DMS153 (cell line): ENCODE measurements around the gene PSMB5.

Source experiments
- DNase-seq: peaks from one replicate; lab custom pipeline; 2025; lab: John Stamatoyannopoulos, UW

The PSMB5 gene

DNA sequence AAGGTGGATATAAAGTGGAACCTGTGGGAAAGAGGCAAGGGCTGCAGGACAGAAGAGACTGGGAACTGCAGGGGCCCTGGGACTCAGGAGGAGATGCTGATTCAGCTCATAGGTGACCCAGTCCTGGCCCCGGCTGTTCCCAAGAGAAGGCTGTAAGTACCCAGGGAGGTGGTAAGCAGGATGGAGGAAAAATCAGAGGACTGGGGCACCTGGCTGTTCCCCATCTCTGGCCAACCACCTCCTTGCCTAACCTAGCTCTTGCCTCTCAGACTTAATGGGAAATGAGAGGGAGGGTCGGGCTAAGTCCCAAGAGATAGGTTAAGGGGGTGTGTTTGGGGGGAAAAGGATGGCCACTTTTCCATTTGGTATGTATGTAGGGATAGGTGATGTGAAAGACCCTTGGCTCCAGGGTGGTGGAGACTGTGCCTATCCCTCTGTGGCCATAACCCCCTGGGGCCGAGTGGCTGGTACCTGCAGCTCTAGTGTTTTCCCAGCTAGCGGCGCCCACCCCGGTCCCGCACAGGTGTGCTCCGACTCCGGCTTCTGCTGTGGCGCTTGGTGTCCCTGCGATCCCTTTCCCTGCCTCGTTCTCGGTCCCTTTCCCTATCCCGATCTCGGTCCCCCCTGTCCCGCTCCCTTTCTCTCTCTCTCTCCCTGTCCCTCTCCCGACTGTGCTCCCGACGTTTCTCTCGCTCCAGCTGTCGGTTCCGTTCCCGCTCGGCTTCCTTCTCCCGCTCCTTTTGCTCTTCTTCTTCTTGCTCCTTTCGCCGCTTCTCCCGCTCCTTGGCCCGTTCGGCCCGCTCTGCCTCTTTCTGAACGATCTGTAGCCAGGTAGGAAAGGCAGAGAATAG, 24.2 kb upstream of the PSMB5 start:
- no peak for DNase-seq

GRCh38 chr14:23057757-23058653, 23.3 kb upstream of the PSMB5 start:
- no peak for DNase-seq

DNA sequence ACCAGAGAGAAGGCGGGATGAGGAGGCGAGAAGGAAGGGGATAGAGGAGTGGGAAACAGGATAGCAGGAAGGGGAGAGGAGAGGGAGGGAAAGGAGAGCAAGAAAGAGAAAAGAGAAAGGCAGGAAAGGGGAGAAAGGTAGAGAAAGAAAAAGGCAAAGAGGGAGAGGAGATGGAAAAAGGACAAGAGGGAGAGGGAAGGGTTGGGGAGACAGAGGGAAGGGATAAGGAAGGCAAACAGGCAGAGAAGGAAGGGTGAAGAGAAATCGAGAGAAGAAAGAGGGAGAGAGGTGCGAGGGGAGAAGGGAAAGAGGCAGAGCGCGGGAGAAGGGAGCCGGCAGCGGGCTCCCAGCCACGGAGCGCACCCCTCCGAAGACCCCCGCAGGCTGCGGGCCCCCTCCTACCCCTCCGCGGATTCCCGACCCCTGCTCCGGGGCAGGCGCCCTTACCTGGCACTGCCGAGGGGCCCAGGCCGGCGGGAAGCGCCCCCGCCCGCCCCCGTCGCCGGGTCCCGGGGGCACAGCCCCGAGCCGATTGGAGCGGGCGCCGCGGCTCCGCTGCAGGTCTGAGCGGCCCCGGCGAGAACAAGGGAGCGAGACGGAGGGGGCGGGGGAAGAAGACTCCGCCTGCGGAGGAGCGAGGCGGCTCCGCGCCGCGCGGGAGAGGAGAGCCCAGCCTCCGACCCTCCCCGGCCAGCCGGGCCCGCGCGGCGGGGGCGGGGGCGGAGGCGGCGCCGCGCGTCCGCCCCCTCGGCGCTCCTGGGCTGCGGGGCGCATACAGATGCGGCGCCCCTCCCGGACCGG, 22.5 kb upstream of the PSMB5 start, which contains the start of gene CDH24:
CDH24 (minus strand) TSS at position 565 of the 801 bp plus-strand sequence. CDS start 1,787 bp downstream, outside the sequence.
- DNase-seq = no peak

DNA sequence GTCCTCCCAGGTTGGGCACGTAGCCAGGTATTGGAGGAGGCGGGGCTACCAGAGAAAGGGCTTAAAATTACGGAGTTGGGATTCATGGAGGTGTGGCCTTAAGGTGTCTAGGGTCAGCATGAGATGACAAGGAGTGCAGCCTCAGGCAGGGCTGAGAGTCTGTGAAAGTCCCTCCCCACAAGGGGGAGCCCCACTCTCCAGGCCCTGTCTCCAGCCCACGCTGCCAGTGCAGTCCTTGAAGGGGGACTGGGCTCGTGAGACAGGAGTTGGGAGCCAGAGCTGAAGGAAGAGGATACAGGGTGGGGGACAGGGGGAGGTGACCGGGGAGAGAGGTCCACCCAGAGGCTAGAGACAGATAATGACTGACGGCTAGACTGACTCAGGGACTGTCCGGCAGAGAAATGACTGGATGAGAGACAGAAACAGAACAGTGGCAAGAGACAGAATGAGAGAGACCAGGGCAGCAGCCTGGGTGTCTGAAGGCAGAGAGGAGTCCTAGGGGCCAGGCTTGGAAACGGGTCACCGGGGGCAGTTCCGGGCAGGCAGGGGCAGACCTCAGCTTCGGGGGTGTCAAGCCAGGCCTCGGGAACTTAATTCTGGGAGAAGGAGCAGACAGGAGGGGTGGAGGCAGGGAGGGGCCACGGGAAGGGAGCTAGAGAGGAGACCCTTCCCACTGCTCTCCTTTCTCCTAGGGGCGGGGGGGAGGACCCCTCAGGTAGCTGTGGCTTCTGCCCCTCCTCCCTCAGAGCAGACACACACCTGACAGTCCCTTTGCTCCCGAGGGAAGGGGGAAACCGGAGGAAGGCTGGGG, 21.6 kb upstream of the PSMB5 start:
- DNase-seq = no peak

DNA sequence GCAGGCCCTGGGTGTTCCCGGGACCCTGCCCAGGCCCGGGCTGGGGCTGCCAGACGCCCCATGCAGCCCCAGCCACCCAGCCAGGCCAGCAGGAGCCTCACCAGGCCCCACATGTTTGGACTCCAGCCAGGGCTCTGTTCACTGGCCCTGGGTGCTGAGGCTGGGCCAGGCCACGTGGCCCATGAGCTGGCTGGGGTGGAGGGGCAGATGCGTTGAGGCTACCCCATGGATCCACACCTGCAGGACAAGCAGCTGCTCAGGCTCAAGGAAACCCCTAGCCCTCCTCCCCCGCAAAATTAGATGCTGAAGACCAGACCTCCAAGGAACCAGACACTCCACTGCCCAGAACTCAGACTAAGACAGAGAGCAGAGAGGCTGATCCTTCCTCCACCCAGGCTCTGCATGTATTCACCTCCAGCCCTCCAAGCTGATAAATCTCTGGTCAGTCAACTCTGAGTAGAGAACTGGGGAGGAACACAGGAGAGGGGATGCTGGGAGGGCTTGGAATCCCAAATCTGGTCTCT, 21.0 kb upstream of the PSMB5 start:
- DNase-seq = no peak

GRCh38 chr14:23055147-23055550, 20.4 kb upstream of the PSMB5 start:
- DNase-seq = no peak

DNA sequence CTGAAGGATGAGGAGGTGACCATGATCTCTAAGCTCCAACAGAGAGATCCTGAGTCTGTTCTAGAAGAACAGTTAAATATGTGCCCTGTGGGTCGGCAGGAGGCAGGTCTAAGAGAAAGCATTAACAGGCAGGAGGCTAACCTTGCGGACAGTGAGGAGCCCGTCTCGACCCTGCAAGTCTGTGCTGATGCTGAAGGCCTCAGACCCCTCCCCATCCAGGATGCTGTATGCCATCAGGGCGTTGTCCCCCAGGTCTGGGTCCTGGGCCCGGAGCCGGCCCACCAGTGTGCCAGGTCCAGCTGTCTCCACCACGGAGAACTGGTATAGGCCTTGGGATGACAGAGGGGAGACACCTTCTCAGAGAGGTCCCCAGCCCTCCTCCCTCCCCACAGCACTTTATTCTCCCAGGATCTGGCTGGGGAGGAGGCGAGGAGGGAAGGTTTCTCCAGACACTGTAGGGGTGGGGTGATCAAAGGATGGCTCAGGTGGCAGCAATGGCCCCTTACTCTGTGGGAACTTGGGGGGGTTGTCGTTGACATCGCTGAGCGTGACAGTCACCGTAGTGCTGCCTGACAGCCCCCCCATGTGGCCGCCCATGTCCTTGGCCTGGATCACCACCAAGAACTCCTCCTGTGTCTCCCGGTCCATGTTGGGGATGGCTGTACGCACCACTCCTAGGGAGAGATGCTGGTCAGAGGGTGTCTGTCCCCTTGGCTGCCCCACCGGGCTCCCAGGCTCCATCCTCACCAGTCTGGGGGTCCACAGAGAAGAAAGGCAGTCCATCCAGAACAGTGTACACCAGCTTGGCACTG, 19.5 kb upstream of the PSMB5 start:
- no peak for DNase-seq

- DNase-seq = no peak
Measured at GRCh38 chr14:23053426-23053825, 18.7 kb upstream of the PSMB5 start.

- no peak for DNase-seq
Measured at GRCh38 chr14:23052671-23053070, 18.0 kb upstream of the PSMB5 start.

DNA sequence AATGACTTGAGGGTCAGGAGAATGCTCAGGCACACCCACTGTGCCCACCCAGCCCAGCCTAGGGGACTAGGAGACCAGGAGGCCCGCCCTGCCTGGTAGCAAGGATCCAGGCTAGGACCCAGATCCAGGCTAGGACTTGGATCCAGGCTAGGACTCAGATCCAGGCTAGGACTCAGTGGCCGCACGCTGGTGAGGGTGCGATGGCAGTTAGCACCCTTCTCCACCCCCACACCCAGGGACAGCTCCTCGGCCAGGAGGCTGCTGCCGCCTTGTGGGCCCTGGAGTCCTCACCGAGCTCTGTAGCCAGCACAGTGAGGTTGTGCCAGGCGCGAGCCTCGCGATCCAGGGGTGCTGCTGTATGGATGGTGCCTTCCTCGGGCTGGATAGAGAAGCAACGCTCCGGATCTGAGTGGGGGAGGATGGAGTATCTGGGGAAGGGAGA, 17.5 kb upstream of the PSMB5 start:
- no peak for DNase-seq

- DNase-seq = no peak
Measured at GRCh38 chr14:23051141-23052057, 16.7 kb upstream of the PSMB5 start.

GRCh38 chr14:23049011-23049410, 14.3 kb upstream of the PSMB5 start:
- no peak for DNase-seq

DNA sequence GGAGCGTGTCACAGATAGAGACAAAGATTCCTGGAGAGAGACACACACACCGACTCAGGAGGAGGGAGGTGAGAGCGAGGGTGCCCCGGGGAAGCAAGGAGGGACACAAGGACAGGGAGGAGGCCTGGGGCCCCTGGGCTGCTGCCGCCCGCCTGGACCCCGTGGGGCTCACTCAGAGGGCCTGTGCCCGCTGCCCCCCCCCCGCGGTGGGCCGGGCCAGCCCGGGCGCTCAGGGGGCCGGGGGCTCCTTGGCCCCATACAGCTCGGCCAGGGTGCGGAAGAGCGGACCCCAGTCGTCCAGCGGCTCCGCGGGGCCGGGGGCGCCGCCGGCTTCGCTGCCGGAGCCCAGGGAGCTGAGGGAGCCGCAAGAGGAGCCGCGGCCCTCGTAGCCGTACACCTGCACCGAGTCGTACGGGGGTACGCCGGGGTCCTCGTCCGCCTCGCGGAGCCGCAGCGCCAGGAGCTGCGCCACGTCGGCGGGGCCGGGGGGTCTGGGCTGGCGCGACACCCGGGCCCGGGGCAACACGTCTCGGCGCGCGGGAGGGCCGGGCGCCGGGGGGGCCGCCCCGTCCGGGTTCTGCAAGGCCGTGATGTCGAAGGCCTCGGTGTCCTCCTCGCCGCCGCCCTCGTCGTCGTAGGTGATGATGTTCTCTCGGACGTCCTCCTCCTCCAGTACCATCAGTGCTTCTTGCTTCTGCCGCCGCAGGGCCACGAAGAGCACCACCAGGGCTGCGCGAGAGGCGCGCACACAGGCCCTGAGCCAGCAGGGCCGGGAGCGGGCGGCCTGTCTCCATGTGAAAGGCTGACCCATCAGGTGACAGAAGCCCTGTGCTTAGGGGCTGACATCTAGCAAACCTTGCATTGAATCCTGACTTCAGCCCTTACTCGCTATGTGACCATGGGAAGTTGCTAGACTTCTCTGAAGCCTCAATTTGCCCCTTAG, 13.3 kb upstream of the PSMB5 start:
- no peak for DNase-seq

DNA sequence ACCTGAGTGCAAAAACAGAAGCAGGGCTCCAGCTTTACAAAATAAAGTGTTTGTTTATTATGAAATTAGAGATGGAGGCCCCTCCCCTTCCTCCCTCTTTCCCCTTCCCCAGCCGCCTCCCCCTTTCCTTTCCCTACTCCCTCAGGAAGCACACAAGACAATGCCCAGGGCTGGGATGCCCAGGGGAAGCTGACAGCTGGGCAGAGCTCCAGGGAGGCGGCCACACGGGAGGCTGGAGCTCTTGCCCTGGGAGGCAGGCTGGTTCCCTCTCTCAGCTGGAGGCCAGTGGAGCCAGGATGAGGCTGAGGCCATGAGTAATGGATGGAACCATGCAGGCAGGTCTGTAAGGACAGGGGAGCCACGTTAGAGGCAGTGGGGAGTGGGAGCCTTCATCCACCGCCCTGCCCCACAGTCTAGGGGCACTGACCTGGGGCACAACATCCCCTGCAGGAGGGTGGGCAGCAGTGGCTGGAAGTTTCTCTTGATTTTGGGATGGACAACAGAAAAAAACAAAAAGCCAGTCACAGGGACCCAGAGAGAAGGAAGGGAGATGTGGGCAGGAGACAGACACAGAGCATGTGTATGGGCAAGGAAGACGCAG, 12.4 kb upstream of the PSMB5 start:
- no peak for DNase-seq

DNA sequence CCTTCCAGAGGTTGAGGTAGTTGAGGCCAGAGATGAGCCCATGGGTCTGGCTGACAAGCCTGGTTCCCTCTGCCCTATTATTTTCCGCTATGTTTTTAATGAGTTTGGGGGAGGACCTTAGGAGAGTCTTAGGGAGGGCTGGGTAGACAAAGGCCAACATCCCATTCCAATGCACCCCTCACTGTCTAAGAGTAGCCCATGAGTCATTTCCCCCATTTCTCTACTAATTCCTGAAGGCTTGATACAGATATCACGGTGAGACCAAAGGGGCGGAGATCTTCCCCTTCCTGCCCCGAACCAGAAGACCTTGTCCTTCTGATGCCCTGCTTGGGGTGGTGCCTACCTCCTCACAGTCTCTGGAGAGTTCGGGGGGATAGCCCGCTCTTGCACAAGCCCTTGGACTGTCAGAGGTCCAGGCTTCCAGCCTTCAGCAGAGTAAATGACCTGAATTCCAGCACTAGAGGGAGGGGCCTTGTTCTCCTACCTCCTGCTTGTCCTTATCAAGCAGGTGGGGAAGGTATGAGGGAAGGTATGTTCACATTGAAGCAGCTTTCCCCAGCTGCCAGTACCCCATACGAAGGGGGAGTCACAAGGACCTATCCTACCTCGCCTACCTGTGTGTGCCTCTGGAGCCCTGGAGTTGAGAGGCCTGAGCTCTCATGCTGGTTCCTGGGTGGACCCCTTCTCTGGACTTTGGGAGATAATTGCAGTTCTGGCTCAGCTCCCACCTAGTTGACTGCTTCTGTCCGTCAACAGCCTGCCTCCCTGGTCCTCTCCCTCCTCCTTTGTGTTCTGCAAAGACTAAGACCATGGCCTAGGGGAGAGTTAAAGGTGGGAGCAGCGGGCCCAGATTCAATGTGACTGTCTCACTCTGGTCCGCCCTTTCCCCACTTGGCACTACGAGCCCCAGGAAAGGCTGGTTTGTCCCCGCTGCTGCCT, 11.0 kb upstream of the PSMB5 start:
- no peak for DNase-seq

GRCh38 chr14:23044840-23045239, 10.1 kb upstream of the PSMB5 start:
- no peak for DNase-seq
